Umbilical cord (tissue), 2 donors: ENCODE measurements around the gene PITPNC1. TPM values are rescaled to one million over a fixed set of nuclear protein-coding genes. Genes with fewer than 3 reads are reported as not detected.
A peak's percentile ranks its signal among the peaks of the same experiment; 100 is the strongest.
"Not testable (repeated sequence)": the region's sequence is repeated elsewhere in the genome, so short reads cannot be mapped to it uniquely, and the experiment has no call there.

Experiments used
- DNase-seq: peaks from one replicate; pipeline ENCODE4 v3.0.0-alpha.2; 2015; ENCODE audit warnings: low spot score
- total RNA-seq: library from RNA; depleted of rRNA; stranded (reverse); fragments of >200 nt; gene quantifications from one replicate; pipeline ENCODE4 v1.2.3, GENCODE V29; 2014; ENCODE audit warnings: low replicate concordance; ENCODE audit not compliant: insufficient read depth

The PITPNC1 gene
- total RNA-seq, 1 donor from 2014 or later, result 32.0 TPM

- no peak for DNase-seq
These were observed 303.6 kb downstream of the PITPNC1 start for GRCh38 chr17:67680445-67681224.

GRCh38 chr17:67682196-67682595 lies 305.1 kb downstream of the PITPNC1 start:
- DNase-seq, result no peak

DNA sequence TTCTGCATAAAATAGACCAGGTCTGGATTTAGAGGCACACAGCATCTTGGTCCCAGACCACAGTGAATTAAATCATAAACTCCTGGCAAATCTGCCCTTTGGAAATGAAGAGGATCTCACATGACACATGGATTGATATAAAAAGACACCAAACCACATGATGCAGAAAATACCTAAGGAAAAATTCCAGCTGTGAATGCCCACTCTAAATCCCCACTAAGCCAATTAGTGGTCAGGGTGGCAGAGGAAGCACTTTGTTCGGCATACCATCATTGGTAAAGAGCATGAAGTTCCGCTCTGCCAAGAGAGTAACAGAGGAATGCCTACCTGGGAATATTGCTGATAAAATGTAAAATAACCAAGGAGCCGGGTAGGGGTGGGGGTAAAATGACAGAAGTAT lies 308.3 kb downstream of the PITPNC1 start:
- DNase-seq, result no peak

DNA sequence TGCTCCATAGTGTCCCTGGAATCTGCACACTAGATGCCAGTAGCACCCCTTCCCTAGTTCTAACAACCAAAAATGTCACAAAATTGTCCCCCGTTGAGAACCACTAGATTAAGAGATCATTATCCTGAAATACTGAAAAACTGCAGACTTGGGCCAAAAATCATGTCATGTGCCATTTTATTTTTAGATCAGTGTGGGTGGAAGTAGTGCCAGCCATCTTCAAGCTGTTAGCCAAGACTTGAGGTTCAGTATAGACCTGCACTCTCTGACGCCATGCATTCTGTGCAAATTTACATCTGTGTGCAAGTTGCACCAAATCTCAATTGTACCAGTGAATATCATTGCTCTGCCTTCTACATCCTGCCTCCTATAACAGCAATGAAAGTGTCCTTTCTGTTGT lies 309.2 kb downstream of the PITPNC1 start:
- DNase-seq, result no peak

GRCh38 chr17:67687511-67687910 lies 310.4 kb downstream of the PITPNC1 start:
- DNase-seq, result peak; percentile 92

DNA sequence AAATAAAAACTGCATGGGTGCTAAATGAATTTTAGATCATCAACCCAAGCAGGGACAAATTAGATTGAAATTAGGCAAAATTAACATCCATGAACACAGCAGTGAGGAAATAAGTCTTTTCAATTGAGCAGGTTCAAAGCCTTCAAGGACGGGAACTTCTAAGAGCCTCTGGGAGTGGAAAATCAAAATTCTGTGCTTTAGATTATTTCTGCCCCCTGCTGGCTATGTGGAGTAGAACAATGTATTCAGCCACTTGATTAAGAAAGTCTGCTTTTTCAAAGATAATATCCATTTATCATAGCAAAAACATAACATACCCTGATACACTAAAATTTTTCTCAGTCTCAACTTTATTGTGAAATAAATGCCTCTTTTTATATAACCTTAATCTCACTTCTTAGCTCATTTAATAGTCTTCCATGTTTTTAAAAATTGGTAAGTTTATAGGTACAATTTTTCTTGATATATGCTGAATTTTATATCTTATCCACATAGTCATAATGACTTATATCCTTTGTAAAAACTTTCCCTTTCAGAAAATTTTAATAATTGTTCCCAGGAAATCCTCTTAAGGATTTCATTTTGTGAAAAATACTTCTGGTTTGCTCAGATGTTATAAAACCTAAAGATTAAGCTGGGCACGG lies 312.6 kb downstream of the PITPNC1 start:
- DNase-seq, result peak; percentile 81

GRCh38 chr17:67693811-67694210 lies 316.7 kb downstream of the PITPNC1 start:
- DNase-seq, result no peak

- no peak for DNase-seq
These were observed 319.3 kb downstream of the PITPNC1 start for GRCh38 chr17:67696347-67696746.

DNA sequence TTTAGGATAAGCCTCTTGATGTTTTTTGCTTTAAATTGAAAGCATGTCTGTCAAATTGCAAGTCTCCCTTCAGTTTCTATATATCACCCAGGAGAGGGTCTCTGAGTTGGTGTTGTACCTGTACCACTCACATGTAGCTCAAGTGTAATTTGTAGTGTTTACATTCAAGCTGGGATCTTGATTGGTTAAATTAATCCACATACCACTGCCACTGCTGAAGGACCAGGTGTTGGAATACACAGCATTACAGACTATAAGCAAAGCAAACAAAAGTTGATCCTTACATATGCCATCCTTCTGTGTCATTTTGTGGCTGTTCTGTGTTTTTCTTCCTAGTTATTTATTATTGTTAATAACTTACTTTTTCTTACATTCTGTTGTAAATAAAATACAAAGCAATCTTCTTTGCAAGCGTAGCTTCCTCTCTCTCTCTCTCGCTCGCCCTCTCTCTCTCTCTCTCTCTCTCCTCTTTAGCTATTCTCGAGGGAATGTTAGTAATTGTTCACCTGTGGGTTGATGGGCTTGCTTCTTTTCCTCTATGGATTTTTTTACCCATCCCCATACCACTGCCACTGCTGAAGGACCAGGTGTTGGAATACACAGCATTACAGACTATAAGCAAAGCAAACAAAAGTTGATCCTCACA lies 319.9 kb downstream of the PITPNC1 start:
- DNase-seq, result no peak

DNA sequence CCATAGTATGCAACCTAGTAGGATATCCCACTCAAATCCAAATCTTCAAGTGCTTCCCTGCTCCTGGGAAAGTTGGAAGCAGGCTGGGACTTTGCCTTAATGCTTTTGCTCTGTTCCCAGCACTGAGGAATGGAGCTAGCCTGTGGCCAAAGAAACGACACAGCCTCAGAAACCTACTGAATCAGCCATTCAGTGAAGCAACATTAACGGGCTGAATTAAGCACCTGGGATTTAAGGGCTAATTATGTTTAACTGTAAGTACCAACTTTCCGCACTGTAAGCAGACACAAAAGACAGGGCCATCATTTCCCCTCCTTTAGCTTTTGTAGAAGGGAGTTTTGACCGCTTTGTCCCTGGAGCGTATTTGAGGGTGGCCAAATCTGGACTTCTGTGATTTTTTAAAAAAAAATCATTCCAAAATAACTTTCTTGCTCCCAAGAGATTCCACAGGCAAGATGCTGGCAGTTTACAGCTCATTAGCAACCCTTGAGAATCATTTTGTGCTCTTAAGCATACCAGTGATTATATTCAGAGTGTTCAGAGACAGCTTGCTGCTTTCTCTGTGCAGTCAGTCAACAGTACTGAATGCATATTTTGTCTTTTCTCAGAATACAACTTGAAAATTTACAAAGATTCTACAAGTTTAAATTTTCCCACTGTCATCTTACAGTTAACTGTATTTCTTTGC lies 323.1 kb downstream of the PITPNC1 start:
- no peak for DNase-seq

DNA sequence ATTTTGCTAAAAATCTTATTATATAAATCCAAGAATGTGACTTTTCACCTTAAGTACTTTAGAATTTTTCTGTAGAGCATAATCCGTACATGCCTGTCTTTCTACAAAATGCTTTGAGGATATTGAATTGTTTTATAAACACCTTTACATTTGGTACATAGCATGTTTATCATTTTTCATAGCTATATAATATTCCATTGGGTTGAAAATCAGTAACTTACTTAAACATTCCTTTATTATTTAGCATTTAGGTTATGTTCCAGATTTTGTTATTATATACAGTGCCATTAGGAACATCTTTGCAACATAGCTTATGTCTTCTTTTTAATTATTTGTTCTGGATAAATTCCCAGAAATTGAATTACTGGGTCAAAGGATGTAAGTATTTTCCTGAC lies 323.6 kb downstream of the PITPNC1 start:
- DNase-seq, result no peak

DNA sequence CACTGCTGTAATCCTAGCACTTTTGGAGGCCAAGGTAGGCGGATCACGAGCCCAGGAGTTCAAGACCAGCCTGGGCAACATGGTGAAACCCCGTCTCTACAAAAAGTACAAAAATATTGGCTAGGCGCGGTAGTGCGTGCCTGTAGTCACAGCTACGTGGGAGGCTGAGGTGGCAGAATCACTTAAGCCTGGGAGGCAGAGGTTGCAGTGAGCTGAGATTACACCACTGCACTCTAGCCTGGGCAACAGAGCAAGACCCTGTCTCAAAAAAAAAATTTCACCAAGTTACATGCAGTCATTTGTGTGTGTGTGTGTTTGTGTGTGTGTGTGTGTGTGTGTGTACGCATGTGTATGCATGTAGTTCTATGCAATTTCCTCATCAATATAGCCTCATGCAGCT lies 325.8 kb downstream of the PITPNC1 start:
- not testable (repeated sequence) for DNase-seq

DNA sequence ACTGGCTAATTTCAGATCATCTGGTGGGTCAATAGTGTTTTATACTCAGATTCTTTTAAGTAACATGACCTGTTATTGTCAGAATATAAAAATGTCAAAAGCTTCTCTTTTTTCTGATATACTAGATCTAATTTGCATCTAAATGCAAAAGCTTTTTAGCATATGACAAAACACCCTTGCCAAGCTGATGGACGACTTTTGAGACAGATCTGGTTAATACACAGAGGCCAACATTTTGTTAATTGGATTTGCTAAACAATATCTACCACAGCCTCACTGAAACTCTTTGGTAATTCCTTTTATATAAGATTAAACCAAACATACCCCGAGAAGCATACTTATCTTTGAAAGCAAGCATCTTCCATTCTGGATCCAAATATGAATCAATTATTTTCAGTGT lies 330.4 kb downstream of the PITPNC1 start:
- no peak for DNase-seq

DNA sequence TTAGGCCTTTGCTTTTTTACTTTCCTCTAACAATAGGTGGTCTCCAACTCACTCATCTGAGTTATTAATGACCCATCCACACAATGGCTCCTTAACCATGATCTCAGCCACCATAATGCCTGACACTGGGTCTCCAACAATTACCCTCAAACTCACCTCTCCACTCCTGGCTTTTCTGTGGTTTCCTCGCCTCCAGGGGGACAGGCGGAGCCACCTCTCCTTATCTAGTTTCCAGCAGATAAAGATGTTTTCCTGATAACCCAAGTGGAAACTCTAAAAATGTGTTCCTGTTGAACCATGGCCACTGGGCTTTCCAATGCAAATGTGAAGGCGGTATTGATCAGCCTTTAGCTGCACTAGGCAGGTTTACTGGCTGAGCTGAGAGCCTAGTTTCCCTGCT lies 331.3 kb downstream of the PITPNC1 start:
- no peak for DNase-seq

DNA sequence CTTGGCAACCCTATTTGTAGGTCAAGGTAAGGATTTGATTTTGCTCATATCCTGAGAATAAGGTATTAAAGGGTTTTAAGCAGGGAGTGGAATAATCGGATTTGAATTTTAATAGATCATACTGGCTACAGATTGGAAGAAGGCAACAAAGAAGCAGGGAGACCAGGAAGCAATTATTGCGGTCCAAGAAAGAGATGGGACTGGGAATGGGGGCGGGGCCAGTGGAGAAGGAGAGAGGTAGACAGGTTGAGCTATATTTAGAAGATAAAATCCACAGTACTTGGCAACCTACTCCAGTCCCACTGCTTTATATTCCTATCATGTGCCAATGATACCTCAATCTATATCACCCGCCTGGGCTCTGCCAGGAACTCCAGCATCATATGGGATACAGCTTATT lies 334.8 kb downstream of the PITPNC1 start:
- no peak for DNase-seq

DNA sequence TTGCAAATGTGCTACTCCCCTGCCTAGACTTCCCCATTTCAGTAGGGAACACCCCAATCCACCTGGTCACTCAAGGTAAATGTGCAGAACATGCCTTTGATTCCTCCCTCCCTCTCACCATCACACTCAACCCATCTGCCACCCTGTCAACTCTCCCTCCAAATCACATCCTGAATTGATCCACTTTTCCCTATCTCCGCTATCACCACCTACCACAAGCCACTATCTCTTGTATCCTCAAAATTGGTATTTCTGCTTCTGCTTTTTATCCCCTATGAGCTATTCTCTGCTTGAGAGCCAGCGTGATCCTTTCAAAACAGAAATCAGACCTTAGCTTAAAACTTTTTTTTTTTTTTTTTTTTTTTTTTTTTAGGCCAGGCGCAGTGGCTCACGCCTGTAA lies 335.3 kb downstream of the PITPNC1 start:
- no peak for DNase-seq

DNA sequence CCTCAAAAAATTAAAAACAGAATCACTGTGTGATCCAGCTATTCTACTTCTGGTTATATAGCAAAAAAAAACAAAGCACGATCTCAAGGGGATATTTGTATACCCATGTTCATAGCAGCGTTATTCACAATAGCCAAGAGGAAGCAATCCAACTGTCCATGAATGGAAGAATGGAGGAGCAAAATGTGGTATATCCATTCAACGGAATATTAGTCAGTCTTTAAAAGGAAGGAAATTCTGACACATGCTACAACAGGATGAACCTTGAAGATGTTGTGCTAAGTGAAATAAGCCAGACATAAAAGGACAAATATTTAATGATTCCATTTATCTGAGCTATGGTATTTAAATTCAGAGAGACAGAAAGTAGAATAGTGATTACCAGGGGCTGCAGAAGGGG lies 336.1 kb downstream of the PITPNC1 start:
- no peak for DNase-seq

DNA sequence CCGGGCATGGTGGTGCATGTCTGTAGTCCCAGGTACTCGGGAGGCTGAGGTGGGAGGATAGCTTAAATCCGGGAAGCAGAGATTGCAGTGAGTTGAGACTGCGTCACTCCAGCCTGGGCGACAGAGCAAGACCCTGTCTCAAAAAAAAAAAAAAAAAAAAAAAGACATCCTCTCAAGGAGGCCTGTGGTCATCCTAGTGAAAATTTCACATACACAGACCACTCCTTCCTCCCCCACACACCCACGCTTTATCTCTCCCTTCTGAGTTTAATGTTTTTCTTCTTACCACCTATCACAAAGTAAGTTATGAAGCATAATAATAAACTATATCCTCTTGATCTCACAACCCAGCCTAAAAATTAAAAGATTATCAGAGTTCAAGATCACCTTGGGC lies 339.3 kb downstream of the PITPNC1 start:
- DNase-seq, result no peak

GRCh38 chr17:67717192-67717623 lies 340.1 kb downstream of the PITPNC1 start:
- DNase-seq, result no peak

DNA sequence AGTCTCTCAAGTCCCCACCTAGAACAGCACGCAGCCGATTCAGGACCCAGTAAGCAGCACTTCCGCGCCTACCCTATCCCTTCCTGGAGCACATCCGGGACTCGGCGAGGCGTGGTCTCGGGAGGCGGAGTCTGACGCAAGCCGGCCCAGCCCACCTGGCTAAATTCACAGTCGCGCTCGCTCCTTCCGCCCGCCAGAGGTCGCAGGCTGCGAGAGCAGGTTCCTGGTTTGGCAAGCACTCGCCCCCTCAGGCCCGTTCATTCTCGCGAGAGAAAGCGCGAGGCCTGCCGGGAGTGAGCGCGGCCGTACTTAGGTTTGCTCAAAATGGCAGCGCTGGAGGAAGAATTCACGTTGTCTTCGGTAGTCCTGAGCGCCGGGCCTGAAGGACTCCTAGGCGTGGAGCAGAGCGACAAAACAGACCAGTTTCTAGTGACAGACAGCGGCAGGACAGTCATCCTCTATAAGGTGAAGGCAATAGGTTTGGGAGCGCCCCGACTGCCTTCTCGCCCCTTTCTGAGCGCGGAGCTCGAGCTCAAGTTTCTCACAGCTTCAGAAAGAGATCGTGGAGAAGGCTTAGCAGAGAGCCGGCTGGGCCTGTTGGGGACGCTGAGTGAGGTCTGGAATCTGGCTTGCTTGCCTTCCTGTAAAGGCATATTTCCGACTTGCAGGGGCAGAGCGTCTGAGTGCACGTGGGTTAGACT lies 340.7 kb downstream of the PITPNC1 start, which contains the start of gene NOL11:
Gene NOL11 (plus strand): TSS at position 313 of the 701 bp plus-strand sequence. CDS start 12 bp downstream, at position 325.
- peak; percentile 99 for DNase-seq

GRCh38 chr17:67718325-67718941 lies 341.4 kb downstream of the PITPNC1 start:
- no peak for DNase-seq
